GM12878 (cell line): ENCODE data around the gene MAGED1. TPM values are rescaled to one million over a fixed set of nuclear protein-coding genes. Genes with fewer than 3 reads are reported as not detected.

Experiments
- ATF7 ChIP-seq: fragments of 450-650 bp; IDR thresholded peaks from 2 replicates; pipeline ENCODE4 v1.6.1; 2016; ENCODE audit warnings: low read depth, mild to moderate bottlenecking
- CBFB ChIP-seq: IDR thresholded peaks from 2 replicates; pipeline ENCODE4 v1.6.1; 2016; ENCODE audit warnings: antibody characterized with exemption, low read depth
- CHD2 ChIP-seq: IDR thresholded peaks from 2 replicates; pipeline ENCODE4 v1.6.1; 2011; ENCODE audit warnings: low read depth, low read length, improper control_type of control experiment, borderline replicate concordance
- CREB1 ChIP-seq: IDR thresholded peaks from 2 replicates; pipeline ENCODE4 v1.6.1; 2012; ENCODE audit warnings: low read depth, mild to moderate bottlenecking, inconsistent platforms
- EGR1 ChIP-seq, 2 experiments: IDR thresholded peaks; 1 replicate in 1 of 2; 2 replicates in 1 of 2; pipeline ENCODE4 v1.6.1; 2011 to 2012; ENCODE audit warnings: low read depth in 2 of 2, low read length in 2 of 2, borderline replicate concordance in 1 of 2, mild to moderate bottlenecking in 1 of 2, moderate library complexity in 1 of 2
- EP300 ChIP-seq, 2 experiments: fragments of 150-350 bp in 1 of 2; IDR thresholded peaks; 2 replicates each; pipeline ENCODE4 v1.6.1; 2011 to 2012; ENCODE audit warnings: low read depth in 2 of 2, low read length in 2 of 2, borderline replicate concordance in 1 of 2, improper control_type of control experiment in 1 of 2, inconsistent platforms in 1 of 2; ENCODE audit not compliant: control insufficient read depth in 1 of 2
- HDGF ChIP-seq: fragments of 450-650 bp; IDR thresholded peaks from 2 replicates; pipeline ENCODE4 v1.6.1; 2016; ENCODE audit warnings: antibody characterized with exemption
- IRF4 ChIP-seq: IDR thresholded peaks from 2 replicates; pipeline ENCODE4 v1.6.1; 2011; ENCODE audit warnings: low read depth, low read length
- IRF5 ChIP-seq: fragments of 450-650 bp; IDR thresholded peaks from 2 replicates; pipeline ENCODE4 v1.6.1; 2017; ENCODE audit warnings: borderline replicate concordance
- MYB ChIP-seq: fragments of 150-350 bp; IDR thresholded peaks from 2 replicates; pipeline ENCODE4 v1.6.1; 2014; ENCODE audit warnings: mild to moderate bottlenecking, low read depth, low read length, borderline replicate concordance
- NRF1 ChIP-seq: conservative IDR thresholded peaks from 2 replicates; pipeline ENCODE4 v1.6.1; 2011; ENCODE audit warnings: mild to moderate bottlenecking, low read depth, low read length, improper control_type of control experiment
- PML ChIP-seq: IDR thresholded peaks from 2 replicates; pipeline ENCODE4 v1.6.1; 2012; ENCODE audit warnings: low read length, inconsistent platforms
- POLR2A ChIP-seq: IDR thresholded peaks from 2 replicates; pipeline ENCODE4 v1.6.1; 2011; ENCODE audit warnings: low read depth, mild to moderate bottlenecking, low read length
- POLR2AphosphoS2 ChIP-seq: IDR thresholded peaks from 2 replicates; pipeline ENCODE4 v1.6.1; 2011; ENCODE audit warnings: low read depth, mild to moderate bottlenecking, low read length, improper control_type of control experiment, moderate library complexity
- POLR2AphosphoS5 ChIP-seq: IDR thresholded peaks from 2 replicates; pipeline ENCODE4 v1.6.1; 2011; ENCODE audit warnings: mild to moderate bottlenecking, low read length, inconsistent platforms
- RAD51 ChIP-seq: fragments of 450-650 bp; IDR thresholded peaks from 2 replicates; pipeline ENCODE4 v1.6.1; 2016; ENCODE audit warnings: moderate library complexity, mild to moderate bottlenecking, inconsistent platforms
- SIN3A ChIP-seq: IDR thresholded peaks from 2 replicates; pipeline ENCODE4 v1.6.1; 2012; ENCODE audit warnings: low read depth, low read length, improper control_type of control experiment
- SMAD1 ChIP-seq: fragments of 450-650 bp; IDR thresholded peaks from 2 replicates; pipeline ENCODE4 v1.6.1; 2018; ENCODE audit warnings: mild to moderate bottlenecking, low read depth; ENCODE audit not compliant: partially characterized antibody
- SMAD5 ChIP-seq: IDR thresholded peaks from 2 replicates; pipeline ENCODE4 v1.6.1; 2016; ENCODE audit warnings: antibody characterized with exemption, low read depth
- STAT3 ChIP-seq: IDR thresholded peaks from 2 replicates; pipeline ENCODE4 v1.6.1; 2011; ENCODE audit warnings: low read depth, low read length, improper control_type of control experiment
- TAF1 ChIP-seq: IDR thresholded peaks from 2 replicates; pipeline ENCODE4 v1.6.1; 2011; ENCODE audit warnings: mild to moderate bottlenecking, low read depth, low read length, borderline replicate concordance
- ZNF24 ChIP-seq: fragments of 450-650 bp; IDR thresholded peaks from 2 replicates; pipeline ENCODE4 v1.6.1; 2017; ENCODE audit warnings: antibody characterized with exemption, mild to moderate bottlenecking
- ZNF274 ChIP-seq: IDR thresholded peaks from one replicate; pipeline ENCODE4 v1.8.0; 2011; ENCODE audit not compliant: insufficient read length, insufficient read depth
- polyA plus RNA-seq, 11 experiments: library from polyadenylated mRNA; depleted of rRNA in 4 of 11; unstranded in 6 of 11; stranded (reverse) in 5 of 11; fragments of >200 nt; fragmentation: Nextera tagmentation in 4 of 11; fragmentation: Illumina TruSeq in 1 of 11; extraction: Ambion mirVana in 4 of 11; extraction: Trizol in 1 of 11; gene quantifications; 1 replicate in 1 of 11; 2 replicates in 10 of 11; pipeline versions ENCODE4 v1.2.1 to v1.2.3, GENCODE V29; 2011 to 2016; ENCODE audit warnings: inconsistent platforms in 2 of 11, missing spikeins in 2 of 11, low read depth in 1 of 11
- total RNA-seq, 4 experiments: library from RNA; depleted of rRNA in 3 of 4; stranded (reverse); fragments of >200 nt in 3 of 4; fragmentation: Illumina TruSeq in 1 of 4; extraction: Trizol in 1 of 4; gene quantifications; 2 replicates each; pipeline versions ENCODE4 v1.2.1 to v1.2.3, GENCODE V29; 2013 to 2021

MAGED1 gene
- total and polyA plus RNA-seq, 10 of the 15 experiments (the other 5 are each of a cell fraction or from before 2014, with no cell fraction given) = 26.3 to 149 (median 88.9) TPM

GRCh38 chrX:51892921-51893745 is at the start of gene MAGED1 (continued):
- no peak for TF ChIP-seq ZNF24
- peak; percentile 64 for TF ChIP-seq NRF1
- TF ChIP-seq SMAD1 = peak; percentile 35
- TF ChIP-seq EP300 (IDR thresholded peaks at IDR 0.05; ENCODE audit: borderline replicate concordance in 1 of 2, control insufficient read depth in 1 of 2, low read depth in 2 of 2, low read length in 2 of 2) = no peak
- TF ChIP-seq MYB = no peak
- no peak for TF ChIP-seq IRF4
- TF ChIP-seq EGR1 (IDR thresholded peaks at IDR 0.05; ENCODE audit: borderline replicate concordance in 1 of 2, low read depth in 2 of 2, low read length in 2 of 2) = 0 out of 3 replicates have a peak, but pooled peaks of 1 of the 2 experiments have one; percentile 54
- no peak for TF ChIP-seq CBFB
- peak; percentile 68 for TF ChIP-seq HDGF
- peak; percentile 29; the same call in 1 of the 2 replicates for TF ChIP-seq CREB1
- TF ChIP-seq SIN3A = 0 out of 2 replicates have a peak, but pooled peaks have one; percentile 27
- TF ChIP-seq POLR2AphosphoS2 = 0 out of 2 replicates have a peak, but pooled peaks have one; percentile 14
- peak; percentile 77; the same call in 1 of the 2 replicates for TF ChIP-seq POLR2AphosphoS5
- peak; percentile 74 for TF ChIP-seq POLR2A
- peak; percentile 67 for TF ChIP-seq RAD51
- TF ChIP-seq IRF5 = no peak
- no peak for TF ChIP-seq STAT3
- TF ChIP-seq TAF1 = 0 out of 2 replicates have a peak, but pooled peaks have one; percentile 28
- TF ChIP-seq ZNF274 = no peak
- TF ChIP-seq ATF7 = no peak
- TF ChIP-seq CHD2 = 0 out of 2 replicates have a peak, but pooled peaks have one; percentile 20
- peak; percentile 14; the same call in 1 of the 2 replicates for TF ChIP-seq SMAD5
- peak; percentile 48; the same call in 1 of the 2 replicates for TF ChIP-seq PML
